ENCODE data around the gene FOXQ1. TPM values are rescaled to one million over a fixed set of nuclear protein-coding genes. Genes with fewer than 3 reads are reported as not detected.

Gene FOXQ1
- total and polyA plus RNA-seq, 2 of the 13 experiments (the other 11 are each of a cell fraction or from before 2014, with no cell fraction given), result 35.2 to 39.8 TPM

GRCh38 chr6:1266686-1267056 is 45.2 kb upstream of the FOXQ1 start (continued):
- TF ChIP-seq ZBED4 (CRISPR knock-in tag; IDR thresholded peaks at IDR 0.05; ENCODE audit: borderline replicate concordance), result no peak
- TF ChIP-seq DNMT3B (CRISPR knock-in tag; conservative IDR thresholded peaks at IDR 0.05), result no peak
- no peak for TF ChIP-seq DBP (CRISPR knock-in tag; IDR thresholded peaks at IDR 0.05; ENCODE audit: not compliant biosample characterization)
- TF ChIP-seq E2F2 (CRISPR knock-in tag; IDR thresholded peaks at IDR 0.05; ENCODE audit: borderline replicate concordance), result no peak
- no peak for TF ChIP-seq ZNF800 (CRISPR knock-in tag; IDR thresholded peaks at IDR 0.05)
- TF ChIP-seq CC2D1A (CRISPR knock-in tag; IDR thresholded peaks at IDR 0.05), result no peak
- TF ChIP-seq FUBP1 (CRISPR knock-in tag; IDR thresholded peaks at IDR 0.05; ENCODE audit: borderline replicate concordance), result no peak
- no peak for TF ChIP-seq HMGXB4 (CRISPR knock-in tag; IDR thresholded peaks at IDR 0.05; ENCODE audit: borderline replicate concordance in 1 of 2, low read depth in 1 of 2)
- TF ChIP-seq ETV6 (CRISPR knock-in tag; conservative IDR thresholded peaks at IDR 0.05), result no peak
- no peak for TF ChIP-seq FOXA3 (CRISPR knock-in tag; IDR thresholded peaks at IDR 0.05)
- TF ChIP-seq PBX2 (CRISPR knock-in tag; IDR thresholded peaks at IDR 0.05), result no peak
- TF ChIP-seq ADNP (CRISPR knock-in tag; IDR thresholded peaks at IDR 0.05), result no peak
- 0 out of 2 replicates have a peak, but pooled peaks have one; percentile 17 for TF ChIP-seq KDM1A (CRISPR knock-in tag; IDR thresholded peaks at IDR 0.05)
- peak; percentile 24; the same call in 1 of the 2 replicates for TF ChIP-seq PHF20 (CRISPR knock-in tag; IDR thresholded peaks at IDR 0.05)
